ENCODE results near the gene KCTD5.

GRCh38 chr16:2705351-2705750 lies 23.0 kb downstream of the KCTD5 start:
- no peak for TF ChIP-seq CTCF (IDR thresholded peaks at IDR 0.05; ENCODE audit: insufficient read depth, low read depth, low read length)
- no peak for TF ChIP-seq EZH2 (IDR thresholded peaks at IDR 0.05; ENCODE audit: insufficient read depth, low read length)
